Measurements from ENCODE around the gene CYSRT1. TPM values are rescaled to one million over a fixed set of nuclear protein-coding genes. Genes with fewer than 3 reads are reported as not detected.

Gene CYSRT1
- total RNA-seq, 1 experiment from 2014 or later = 1.0 TPM

DNA sequence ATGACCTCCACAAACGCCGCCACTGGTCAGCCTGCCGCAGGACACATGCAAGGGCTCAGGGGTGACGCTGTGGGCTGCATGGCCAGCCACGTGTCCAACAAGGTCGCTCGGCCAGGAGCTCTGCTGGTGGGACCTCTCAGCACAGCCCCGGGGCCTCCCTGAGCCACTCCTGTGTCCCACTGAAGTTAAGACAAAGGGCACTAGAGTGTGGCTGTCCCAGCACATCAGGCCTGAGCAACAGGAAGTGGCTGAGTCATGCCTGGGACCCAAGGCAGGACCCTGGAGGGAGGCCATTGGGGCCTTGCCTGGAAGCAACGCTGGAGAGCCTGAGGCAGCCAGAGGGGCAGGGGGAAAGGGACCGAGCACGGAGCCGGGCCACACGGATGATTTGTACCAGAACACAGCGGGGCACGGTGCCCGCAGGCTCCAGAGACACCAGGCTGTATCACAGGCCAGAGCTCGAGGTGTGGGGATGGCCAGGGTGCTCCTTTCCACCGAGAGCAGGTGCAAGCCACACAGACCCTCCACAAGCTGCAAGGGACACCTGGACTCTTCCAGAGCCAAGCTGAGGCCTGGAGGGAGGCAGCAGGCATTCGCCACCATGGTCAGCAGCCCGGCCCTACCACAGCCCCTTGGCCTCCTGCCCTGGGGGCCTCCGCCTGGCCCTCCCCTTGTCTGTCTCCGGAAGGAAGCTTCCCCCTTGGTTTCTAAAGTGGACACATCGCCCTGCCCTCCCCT lies 46.6 kb upstream of the CYSRT1 start:
- H4K8ac ChIP-seq (replicated peaks; ENCODE audit: insufficient read length, low read depth, low read length) = no peak overlapping the region
- no peak overlapping the region for H3K4ac ChIP-seq (ENCODE audit: low read depth, low read length)
- H4K91ac ChIP-seq (ENCODE audit: insufficient read length, low read depth, low read length) = no peak overlapping the region
- H3K4me1 Mint-ChIP-seq = peaks cover 0 to 7% of the 10 kb centered on the region in 2 experiments; a peak in 3 of 4 replicates
- no CpG with 5 or more reads among the region's 23 CpGs for WGBS (ENCODE audit: extremely low coverage, insufficient read length, low lambda C conversion rate)
- no peak overlapping the region for H2BK12ac ChIP-seq (ENCODE audit: insufficient read length, low read depth, low read length)
- H2BK15ac ChIP-seq (ENCODE audit: low read depth, low read length) = no peak overlapping the region
- H2BK20ac ChIP-seq (ENCODE audit: low read depth, low read length, poor library complexity, severe bottlenecking) = no peak overlapping the region
- H3K36me3 Mint-ChIP-seq (ENCODE audit: insufficient read depth in 1 of 3, low read depth in 3 of 3) = peaks cover 5 to 27% (median 19%) of the 10 kb centered on the region in 3 experiments; a peak in 6 of 7 replicates
- TF ChIP-seq CTCF (conservative IDR thresholded peaks at IDR 0.05) = no peak
- H3K4me1 ChIP-seq (ENCODE audit: insufficient read depth, low read length) = no peaks in the 10 kb centered on the region
- no peak overlapping the region for H2AK5ac ChIP-seq (ENCODE audit: insufficient read length, low read length)
- no peak overlapping the region for H3T11ph ChIP-seq (ENCODE audit: low read length)
- H3K18ac ChIP-seq (ENCODE audit: insufficient read length, low read depth, low read length) = no peak overlapping the region
- H3K9me3 Mint-ChIP-seq = no peaks in the 10 kb centered on the region
- H2BK5ac ChIP-seq (ENCODE audit: insufficient read length, low read length) = no peak overlapping the region
- no peak overlapping the region for H4K5ac ChIP-seq (ENCODE audit: insufficient read length, low read depth, low read length)
- H3K4me2 ChIP-seq (ENCODE audit: insufficient read depth, insufficient read length, low read length) = no peak overlapping the region
- H3K4me3 Mint-ChIP-seq = no peak overlapping the region
- no peak overlapping the region for H3K27ac Mint-ChIP-seq
- no peaks in the 10 kb centered on the region for H3K79me1 ChIP-seq (ENCODE audit: insufficient read depth, low read depth, low read length, poor library complexity, severe bottlenecking)
- H2BK120ac ChIP-seq (ENCODE audit: low read depth, low read length, poor library complexity, severe bottlenecking) = no peak overlapping the region
- H3K27me3 Mint-ChIP-seq (ENCODE audit: low read depth) = peaks cover 25% of the 10 kb centered on the region
- H3K56ac ChIP-seq (ENCODE audit: insufficient read length, low read depth, low read length) = no peak overlapping the region
- no peak overlapping the region for H3K27ac ChIP-seq (ENCODE audit: insufficient read length, low read depth, low read length)
- no peaks in the 10 kb centered on the region for H3K79me2 ChIP-seq (ENCODE audit: insufficient read depth, low read length)
- H3K23me2 ChIP-seq (ENCODE audit: insufficient read length, low read depth, low read length, poor library complexity, severe bottlenecking) = no peaks in the 10 kb centered on the region
- H2AFZ ChIP-seq (ENCODE audit: low read length) = no peak overlapping the region
- H3K9me3 ChIP-seq (ENCODE audit: control insufficient read depth, low read depth, low read length) = no peaks in the 10 kb centered on the region
- H3K27me3 ChIP-seq (ENCODE audit: insufficient read depth, low read length) = no peaks in the 10 kb centered on the region
- no peak overlapping the region for H3K14ac ChIP-seq (ENCODE audit: insufficient read depth, low read length)
- H3K9ac ChIP-seq (ENCODE audit: extremely low read depth, insufficient read length, low read length) = no peak overlapping the region
- no peak overlapping the region for H3K23ac ChIP-seq (ENCODE audit: insufficient read length, low read depth, low read length)
- H4K20me1 ChIP-seq (ENCODE audit: control insufficient read depth, insufficient read depth, insufficient read length) = no peaks in the 10 kb centered on the region
- no peak for DNase-seq

Data from H9 (cell line).